Stomach (tissue), 4 donors: Measurements from ENCODE around the gene DBNL.
"Not testable (repeated sequence)": the region's sequence is repeated elsewhere in the genome, so short reads cannot be mapped to it uniquely, and the experiment has no call there.

Experiments used
- POLR2A ChIP-seq, 4 donors: fragments of 450-650 bp; IDR thresholded peaks; one replicate each; pipeline ENCODE4 v1.6.1; 2016; ENCODE audit warnings: antibody characterized with exemption in 4 of 4, control low read depth in 2 of 4, mild to moderate bottlenecking in 1 of 4, moderate library complexity in 1 of 4
- POLR2AphosphoS5 ChIP-seq, 3 donors: sonication (generic); formaldehyde crosslinking; IDR thresholded peaks; one replicate each; pipeline ENCODE4 v1.6.1; 2016; ENCODE audit warnings: antibody characterized with exemption in 3 of 3
- TF ChIP-seq, protein P1 (sequence below), 7 experiments: fragments of 450-650 bp in 4 of 7; fragments of 200-600 bp in 3 of 7; sonication (generic) in 3 of 7; IDR thresholded peaks; one replicate each; pipeline ENCODE4 v1.5.1; 2016 to 2019; ENCODE audit warnings: antibody characterized with exemption in 7 of 7, control low read depth in 2 of 7, mild to moderate bottlenecking in 1 of 7

DNA sequence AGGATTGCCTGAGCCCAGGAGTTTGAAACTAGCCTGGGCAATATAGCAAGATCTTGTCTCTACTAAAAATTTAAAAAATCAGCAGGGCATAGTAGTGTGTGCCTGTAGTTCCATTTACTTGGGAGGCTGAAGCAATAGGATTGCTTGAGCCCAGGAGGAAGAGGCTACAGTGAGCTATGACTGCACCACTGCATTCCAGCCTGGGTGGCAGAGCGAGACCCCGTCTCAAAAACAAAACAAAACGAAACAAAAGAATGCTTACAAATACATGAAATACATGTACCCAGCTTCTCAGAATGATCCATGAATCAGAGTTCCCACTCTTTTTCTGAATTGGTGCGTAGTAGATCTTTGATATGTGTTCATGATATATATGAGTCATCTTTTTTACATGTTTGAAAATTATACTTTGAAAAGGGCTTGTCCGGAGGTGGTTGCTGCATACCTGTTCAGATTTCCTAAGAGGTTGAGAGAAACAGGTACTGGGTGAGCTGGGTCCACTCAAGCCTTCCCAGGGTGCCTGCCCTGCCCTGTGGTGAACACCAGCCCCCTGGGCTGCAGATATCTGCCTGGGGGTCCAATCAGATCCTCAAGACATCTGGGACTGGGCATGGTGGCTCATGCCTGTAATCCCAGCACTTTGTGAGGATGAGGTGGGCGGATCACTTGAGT is 21.6 kb upstream of the DBNL start:
- TF ChIP-seq, protein P1, sequence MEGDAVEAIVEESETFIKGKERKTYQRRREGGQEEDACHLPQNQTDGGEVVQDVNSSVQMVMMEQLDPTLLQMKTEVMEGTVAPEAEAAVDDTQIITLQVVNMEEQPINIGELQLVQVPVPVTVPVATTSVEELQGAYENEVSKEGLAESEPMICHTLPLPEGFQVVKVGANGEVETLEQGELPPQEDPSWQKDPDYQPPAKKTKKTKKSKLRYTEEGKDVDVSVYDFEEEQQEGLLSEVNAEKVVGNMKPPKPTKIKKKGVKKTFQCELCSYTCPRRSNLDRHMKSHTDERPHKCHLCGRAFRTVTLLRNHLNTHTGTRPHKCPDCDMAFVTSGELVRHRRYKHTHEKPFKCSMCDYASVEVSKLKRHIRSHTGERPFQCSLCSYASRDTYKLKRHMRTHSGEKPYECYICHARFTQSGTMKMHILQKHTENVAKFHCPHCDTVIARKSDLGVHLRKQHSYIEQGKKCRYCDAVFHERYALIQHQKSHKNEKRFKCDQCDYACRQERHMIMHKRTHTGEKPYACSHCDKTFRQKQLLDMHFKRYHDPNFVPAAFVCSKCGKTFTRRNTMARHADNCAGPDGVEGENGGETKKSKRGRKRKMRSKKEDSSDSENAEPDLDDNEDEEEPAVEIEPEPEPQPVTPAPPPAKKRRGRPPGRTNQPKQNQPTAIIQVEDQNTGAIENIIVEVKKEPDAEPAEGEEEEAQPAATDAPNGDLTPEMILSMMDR (IDR thresholded peaks at IDR 0.05), result not testable (repeated sequence)
- not testable (repeated sequence) for TF ChIP-seq POLR2A, POLR2AphosphoS5 (IDR thresholded peaks at IDR 0.05)
